CD4-positive, alpha-beta T cell treated with Interleukin-17A for 4 hours (primary cell): ENCODE measurements around the gene PKN2.

Source experiments
- DNase-seq: peaks from one replicate; pipeline ENCODE4 v3.0.0-alpha.2; 2020; ENCODE audit warnings: mixed read lengths

The PKN2 gene

DNA sequence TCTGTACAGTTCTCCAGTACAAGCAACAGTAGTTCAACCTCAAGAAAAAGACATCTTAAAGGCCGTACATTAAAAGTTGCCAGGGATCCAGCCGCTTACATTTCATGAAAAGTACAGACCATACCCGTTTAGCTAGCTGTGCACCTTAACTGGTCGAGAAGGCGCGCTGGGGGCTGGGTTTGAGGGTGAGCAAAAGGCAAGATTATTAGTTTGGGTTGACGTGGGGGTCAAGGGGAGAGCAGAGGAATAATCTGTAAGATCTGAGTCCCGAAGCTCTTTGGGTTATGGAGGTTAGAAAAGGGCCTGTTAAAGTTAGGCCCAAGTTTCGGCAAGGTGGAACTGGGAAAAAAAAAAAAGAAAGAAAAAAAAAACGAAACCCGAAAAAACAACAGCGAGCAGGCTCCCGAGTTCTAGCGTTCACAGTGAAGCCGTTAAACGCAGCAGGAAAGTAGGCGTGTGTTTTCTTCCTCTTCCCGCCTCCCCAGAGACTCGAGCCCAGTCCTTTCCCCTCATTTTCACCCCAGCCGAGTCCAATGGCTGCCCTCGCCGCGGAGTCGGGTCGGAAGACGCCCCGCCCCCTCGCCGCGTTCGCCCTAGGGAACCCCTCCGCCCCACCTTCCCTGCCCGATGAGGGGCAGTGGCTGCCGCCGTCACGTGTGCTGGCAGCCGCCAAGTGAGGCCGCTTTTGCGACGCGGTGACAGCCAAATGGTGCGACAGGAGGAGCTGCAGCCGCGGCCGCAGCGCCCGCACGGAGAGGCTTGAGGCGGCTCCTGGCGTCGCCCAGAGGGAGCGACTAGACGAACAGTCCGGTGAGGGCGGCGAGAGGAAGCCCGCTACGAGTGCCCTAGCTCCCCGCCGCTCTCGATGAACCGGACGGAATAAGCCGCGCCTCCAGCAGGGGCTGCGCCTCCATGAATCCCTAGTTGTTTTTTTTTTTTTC, at the start of gene PKN2:
TSS of gene PKN2 (plus strand) at position 733 of the 941 bp plus-strand sequence. CDS start 308 bp downstream, outside the sequence.
- peak; percentile 99 for DNase-seq

DNA sequence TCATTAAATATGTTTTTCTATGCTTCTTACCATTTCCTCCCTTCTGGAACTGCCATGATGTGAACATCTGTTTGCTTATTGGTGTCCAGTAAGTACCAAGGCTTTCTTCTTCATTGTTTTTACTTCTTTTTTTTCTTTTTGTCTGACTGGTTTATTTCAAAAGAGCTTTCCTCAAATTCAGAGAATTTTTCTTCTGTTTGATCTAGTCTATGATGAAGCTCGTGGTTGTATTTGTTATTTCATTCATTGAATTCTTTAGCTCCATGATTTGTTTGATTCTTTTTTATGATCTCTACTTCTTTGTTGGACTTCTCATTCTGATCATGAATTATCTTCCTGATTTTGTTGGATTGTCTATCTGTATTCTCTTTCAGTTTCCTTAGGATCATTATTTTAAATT, 49.5 kb upstream of the PKN2 start:
- no peak for DNase-seq

DNA sequence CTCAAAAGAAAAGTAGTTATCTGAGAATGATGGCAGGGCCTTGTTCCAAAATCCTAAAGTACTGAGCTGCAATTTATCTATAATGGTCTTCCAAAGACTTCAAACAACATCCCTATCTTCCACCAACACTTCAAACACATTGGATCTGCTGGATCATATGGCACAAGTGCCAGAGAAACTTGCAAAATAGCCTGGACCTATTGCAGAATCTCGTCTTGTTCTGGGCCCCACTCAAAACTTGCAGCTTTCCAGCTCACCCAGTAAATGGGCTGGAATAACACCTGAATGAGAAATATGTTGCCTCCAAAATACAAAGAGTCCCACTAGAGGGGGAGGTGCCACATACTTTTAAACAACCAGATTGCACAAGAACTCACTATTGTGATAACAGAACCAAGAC, 44.0 kb upstream of the PKN2 start:
- no peak for DNase-seq

GRCh38 chr1:88645886-88646285, 38.2 kb upstream of the PKN2 start:
- no peak for DNase-seq

- no peak for DNase-seq
Observed at GRCh38 chr1:88646476-88647248, 37.4 kb upstream of the PKN2 start.

DNA sequence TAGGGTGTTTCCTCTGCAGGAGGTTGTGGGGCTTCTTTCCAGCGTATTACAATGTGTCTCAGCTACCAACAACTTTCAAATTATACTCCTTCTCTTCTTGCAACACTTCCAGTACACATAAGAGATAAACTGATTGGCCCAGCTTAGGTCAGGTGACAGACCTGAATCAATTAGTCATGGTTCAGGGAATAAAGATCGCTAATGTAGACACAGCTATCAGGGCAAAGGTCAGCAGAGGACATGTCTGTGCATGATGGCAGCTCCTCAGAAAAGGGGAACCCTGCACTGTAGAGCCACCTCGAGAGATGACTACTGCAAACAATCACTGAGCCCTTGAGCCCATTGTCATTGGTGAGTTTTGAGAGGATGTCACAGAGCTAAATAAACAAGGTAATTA, 36.8 kb upstream of the PKN2 start:
- no peak for DNase-seq

DNA sequence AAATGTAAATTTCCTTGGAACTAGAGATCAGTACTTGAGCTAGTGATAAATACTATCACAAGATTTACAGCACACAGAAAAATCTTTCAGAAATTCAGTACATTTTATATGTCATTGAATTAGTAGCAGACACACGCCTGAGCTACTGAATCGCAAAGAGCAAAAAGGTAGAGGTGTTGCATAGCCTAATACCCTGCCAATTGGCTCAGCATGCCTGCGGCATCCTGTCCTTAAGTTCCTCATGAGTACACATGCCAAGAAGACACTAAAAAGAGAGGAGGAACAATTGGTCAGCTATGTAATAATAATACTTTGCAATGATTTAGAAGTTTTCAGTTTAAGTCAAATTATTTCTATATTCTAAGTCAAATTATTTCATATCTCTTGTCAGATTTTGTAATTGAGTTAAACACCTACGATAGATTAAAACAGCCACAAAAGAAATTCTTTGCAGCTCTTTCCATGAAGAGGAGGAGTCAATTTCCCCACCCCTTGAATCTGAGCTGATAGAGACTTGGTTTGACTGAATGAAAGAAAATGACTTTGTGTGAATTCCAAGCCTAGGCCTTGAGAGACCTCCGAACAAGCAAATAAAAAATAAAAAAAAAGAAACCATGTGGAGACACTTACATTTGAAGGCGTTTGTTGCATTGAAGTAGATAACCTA, 36.2 kb upstream of the PKN2 start:
- DNase-seq, result no peak

DNA sequence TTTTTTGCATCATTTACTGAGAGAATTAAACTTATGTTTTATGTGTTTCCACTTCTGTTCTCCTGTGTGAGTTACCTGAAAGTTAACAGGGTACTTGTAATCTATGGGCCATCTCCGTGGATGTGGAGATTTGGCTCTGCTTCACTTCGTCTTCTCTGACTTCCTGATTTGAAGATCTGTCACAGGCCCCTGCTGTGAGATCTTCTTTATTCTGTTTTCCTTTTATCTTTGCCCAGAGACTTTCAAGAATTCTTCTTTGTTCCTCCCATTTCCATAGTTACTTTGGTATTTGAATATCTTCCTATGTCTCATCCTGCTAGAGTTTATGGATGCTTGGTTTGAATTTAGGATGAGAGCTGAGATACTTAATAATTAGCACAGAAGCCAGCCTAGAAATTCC, 35.4 kb upstream of the PKN2 start:
- DNase-seq, result no peak

DNA sequence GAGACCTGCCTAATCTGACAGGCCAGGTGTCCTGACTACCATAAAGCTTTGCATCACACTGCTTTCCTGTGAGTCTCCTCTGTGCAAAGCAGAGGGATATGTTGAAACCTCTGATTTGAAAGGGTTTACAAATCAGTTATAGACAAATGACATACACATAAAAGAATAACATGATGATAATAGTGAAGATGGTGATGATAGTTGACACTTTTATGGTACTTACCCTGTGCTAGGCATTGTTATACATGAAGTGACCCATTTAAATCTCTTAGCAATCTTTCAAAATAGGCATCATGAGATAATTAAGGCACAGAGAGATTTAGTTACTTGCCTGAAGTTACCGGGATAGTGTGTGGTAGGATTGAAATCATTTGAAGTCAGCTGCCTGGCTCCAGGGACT, 34.1 kb upstream of the PKN2 start:
- DNase-seq, result no peak

GRCh38 chr1:88650676-88651418, 33.2 kb upstream of the PKN2 start:
- no peak for DNase-seq

GRCh38 chr1:88655140-88655539, 28.9 kb upstream of the PKN2 start:
- no peak for DNase-seq

- no peak for DNase-seq
Observed at GRCh38 chr1:88655685-88656299, 28.3 kb upstream of the PKN2 start.

DNA sequence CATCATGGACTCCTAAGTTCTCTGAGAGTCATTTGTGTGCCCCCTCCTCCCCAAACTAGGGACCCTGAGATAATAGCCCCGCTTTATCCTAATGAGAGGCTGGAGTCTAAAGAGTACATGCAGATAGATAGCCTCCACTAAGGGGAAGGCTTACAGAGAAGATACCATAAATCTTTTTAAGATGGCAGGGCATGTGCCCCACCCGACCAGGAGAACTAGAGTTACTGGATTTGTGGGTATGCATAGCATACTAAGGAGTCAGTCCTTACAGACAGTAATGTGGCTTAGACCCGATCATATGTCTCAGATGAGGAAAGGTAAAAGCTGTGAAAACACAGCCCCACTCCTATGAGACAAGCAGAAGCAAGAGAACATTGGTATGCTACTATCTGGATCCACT, 25.7 kb upstream of the PKN2 start:
- no peak for DNase-seq

GRCh38 chr1:88659552-88659951, 24.5 kb upstream of the PKN2 start:
- DNase-seq, result no peak

- DNase-seq, result peak; percentile 12
Observed at GRCh38 chr1:88661188-88661587, 22.9 kb upstream of the PKN2 start.

GRCh38 chr1:88661951-88662699, 21.9 kb upstream of the PKN2 start:
- DNase-seq, result no peak

GRCh38 chr1:88662723-88663122, 21.4 kb upstream of the PKN2 start:
- DNase-seq, result no peak

DNA sequence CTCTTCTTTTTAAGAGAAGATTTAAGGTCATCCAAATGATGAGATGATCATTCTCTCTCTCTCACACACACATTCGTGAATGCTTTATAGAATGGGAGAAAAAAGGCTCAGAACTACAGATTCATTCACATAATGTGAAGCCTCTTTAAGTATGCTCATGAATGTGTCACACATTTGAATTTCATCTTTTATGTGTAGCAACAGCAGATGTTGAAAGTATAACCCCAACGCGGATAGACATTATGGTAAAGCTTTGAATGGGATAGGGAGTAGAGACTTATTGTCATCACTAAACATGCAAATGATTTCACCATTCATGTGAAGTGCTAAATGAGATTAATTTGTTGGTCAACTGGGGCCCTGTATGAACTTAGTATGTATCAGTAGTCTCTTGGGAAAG, 15.7 kb upstream of the PKN2 start:
- DNase-seq, result no peak

- DNase-seq, result no peak
Observed at GRCh38 chr1:88670462-88670861, 13.6 kb upstream of the PKN2 start.

DNA sequence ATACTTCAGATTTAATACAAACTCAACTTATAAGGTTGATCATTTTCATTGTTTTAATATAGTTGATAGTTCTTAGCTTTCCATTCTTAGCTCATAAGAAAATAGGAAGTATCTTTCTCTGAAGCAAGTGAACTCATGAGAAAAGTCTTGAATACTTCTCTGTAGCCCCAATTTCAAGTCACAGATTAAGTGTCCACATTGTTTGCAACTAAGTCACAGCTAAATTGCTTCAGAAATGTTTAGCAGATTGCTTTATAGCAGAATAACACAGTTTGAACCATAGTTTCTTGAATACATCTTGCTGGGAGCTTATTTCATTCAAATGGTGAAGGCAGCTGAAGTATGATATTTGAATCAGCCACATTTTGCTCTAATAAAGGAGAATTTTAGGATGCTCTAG, 10.6 kb upstream of the PKN2 start:
- DNase-seq, result no peak

- DNase-seq, result no peak
Observed at GRCh38 chr1:88678405-88678804, 5.7 kb upstream of the PKN2 start.

- DNase-seq, result no peak
Observed at GRCh38 chr1:88680471-88680870, 3.6 kb upstream of the PKN2 start.
